ENCODE data around the gene RSPH6A. TPM values are rescaled to one million over a fixed set of nuclear protein-coding genes. Genes with fewer than 3 reads are reported as not detected.

RSPH6A gene
- total and polyA plus RNA-seq, 2 of the 13 experiments (the other 11 are each of a cell fraction or from before 2014, with no cell fraction given): 0.07 TPM; not detected in 1

DNA sequence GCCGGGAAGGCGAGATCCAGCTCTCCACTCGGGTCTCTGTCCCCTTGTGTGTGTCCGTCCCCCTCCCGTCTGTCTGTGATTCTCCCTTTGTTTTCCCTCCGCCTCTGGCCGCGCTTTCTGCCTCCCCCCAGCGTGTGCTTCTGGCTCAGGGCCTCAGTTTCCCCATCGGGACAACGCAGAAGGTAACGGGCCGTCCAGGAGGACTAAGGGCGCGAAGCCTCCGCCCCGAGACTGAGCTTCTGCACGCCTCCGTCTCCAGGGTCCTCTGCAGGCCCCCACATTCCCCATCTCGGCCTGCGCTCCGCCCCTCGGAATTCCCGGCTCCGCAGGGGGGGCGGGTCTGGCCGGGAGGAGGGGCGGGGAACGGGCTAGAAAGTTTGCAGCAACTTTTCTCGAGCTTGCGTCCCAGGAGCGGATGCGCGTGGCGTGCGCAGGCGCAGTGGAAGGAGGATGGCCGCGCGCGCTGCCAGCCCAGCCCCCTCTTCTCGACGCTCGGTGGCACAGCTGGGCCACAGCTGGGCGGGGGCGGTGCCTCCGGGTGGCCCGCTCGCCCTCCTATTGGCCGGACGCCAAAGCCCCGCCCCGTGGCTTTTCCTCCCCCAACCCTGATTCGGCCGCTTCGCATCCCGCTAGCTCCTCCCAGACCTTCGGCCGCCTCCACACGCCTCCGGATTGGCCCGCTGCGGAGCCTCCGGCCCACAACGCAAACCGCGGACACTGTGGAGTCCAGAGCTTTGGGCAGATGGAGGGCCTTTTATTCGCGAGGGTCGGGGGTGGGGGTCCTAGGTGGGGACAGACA is 45.9 kb downstream of the RSPH6A start, which contains the start of gene SIX5 (continued):
- TF ChIP-seq EP300 (IDR thresholded peaks at IDR 0.05; ENCODE audit: low read depth in 2 of 2, low read length in 2 of 2) (0 out of 4 replicates have a peak, but pooled peaks of 1 of the 2 experiments have one; percentile 5), EP300 (CRISPR knock-in tag; IDR thresholded peaks at IDR 0.05; ENCODE audit: borderline replicate concordance) (peak; percentile 25; the same call in 1 of the 2 replicates), POLR2A (IDR thresholded peaks at IDR 0.05; ENCODE audit: insufficient read depth in 1 of 2, low read depth in 2 of 2, low read length in 2 of 2) (peak; percentile 97), SUZ12 (IDR thresholded peaks at IDR 0.05; ENCODE audit: low read depth, low read length) (no peak), NFATC3 (CRISPR knock-in tag; IDR thresholded peaks at IDR 0.05) (no peak), ZNF543 (CRISPR knock-in tag; IDR thresholded peaks at IDR 0.05) (peak; percentile 55; the same call in 1 of the 2 replicates), FIP1L1 (IDR thresholded peaks at IDR 0.05; ENCODE audit: borderline replicate concordance, insufficient read depth, low read depth, low read length) (no peak), HES4 (CRISPR knock-in tag; IDR thresholded peaks at IDR 0.05; ENCODE audit: borderline replicate concordance) (peak; percentile 72; the same call in 1 of the 2 replicates), ZNF766 (CRISPR knock-in tag; IDR thresholded peaks at IDR 0.05; ENCODE audit: borderline replicate concordance) (peak; percentile 65; the same call in 1 of the 2 replicates), ZBTB20 (CRISPR knock-in tag; IDR thresholded peaks at IDR 0.05; ENCODE audit: borderline replicate concordance, low read depth) (peak; percentile 45; the same call in 1 of the 2 replicates), ZNF720 (CRISPR knock-in tag; IDR thresholded peaks at IDR 0.05) (no peak), ASH2L (IDR thresholded peaks at IDR 0.05; ENCODE audit: insufficient read length, low read depth, low read length) (peak; percentile 44), ARNTL (CRISPR knock-in tag; IDR thresholded peaks at IDR 0.05) (no peak), ZNF709 (CRISPR knock-in tag; IDR thresholded peaks at IDR 0.05) (no peak), SP1 (IDR thresholded peaks at IDR 0.05) (0 out of 2 replicates have a peak, but pooled peaks have one; percentile 49), SP1 (CRISPR knock-in tag; IDR thresholded peaks at IDR 0.05) (peak; percentile 94), HHEX (CRISPR knock-in tag; IDR thresholded peaks at IDR 0.05) (no peak)
- TF ChIP-seq, protein P1, sequence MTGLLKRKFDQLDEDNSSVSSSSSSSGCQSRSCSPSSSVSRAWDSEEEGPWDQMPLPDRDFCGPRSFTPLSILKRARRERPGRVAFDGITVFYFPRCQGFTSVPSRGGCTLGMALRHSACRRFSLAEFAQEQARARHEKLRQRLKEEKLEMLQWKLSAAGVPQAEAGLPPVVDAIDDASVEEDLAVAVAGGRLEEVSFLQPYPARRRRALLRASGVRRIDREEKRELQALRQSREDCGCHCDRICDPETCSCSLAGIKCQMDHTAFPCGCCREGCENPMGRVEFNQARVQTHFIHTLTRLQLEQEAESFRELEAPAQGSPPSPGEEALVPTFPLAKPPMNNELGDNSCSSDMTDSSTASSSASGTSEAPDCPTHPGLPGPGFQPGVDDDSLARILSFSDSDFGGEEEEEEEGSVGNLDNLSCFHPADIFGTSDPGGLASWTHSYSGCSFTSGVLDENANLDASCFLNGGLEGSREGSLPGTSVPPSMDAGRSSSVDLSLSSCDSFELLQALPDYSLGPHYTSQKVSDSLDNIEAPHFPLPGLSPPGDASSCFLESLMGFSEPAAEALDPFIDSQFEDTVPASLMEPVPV (CRISPR knock-in tag; IDR thresholded peaks at IDR 0.05): no peak
- TF ChIP-seq, protein P2, sequence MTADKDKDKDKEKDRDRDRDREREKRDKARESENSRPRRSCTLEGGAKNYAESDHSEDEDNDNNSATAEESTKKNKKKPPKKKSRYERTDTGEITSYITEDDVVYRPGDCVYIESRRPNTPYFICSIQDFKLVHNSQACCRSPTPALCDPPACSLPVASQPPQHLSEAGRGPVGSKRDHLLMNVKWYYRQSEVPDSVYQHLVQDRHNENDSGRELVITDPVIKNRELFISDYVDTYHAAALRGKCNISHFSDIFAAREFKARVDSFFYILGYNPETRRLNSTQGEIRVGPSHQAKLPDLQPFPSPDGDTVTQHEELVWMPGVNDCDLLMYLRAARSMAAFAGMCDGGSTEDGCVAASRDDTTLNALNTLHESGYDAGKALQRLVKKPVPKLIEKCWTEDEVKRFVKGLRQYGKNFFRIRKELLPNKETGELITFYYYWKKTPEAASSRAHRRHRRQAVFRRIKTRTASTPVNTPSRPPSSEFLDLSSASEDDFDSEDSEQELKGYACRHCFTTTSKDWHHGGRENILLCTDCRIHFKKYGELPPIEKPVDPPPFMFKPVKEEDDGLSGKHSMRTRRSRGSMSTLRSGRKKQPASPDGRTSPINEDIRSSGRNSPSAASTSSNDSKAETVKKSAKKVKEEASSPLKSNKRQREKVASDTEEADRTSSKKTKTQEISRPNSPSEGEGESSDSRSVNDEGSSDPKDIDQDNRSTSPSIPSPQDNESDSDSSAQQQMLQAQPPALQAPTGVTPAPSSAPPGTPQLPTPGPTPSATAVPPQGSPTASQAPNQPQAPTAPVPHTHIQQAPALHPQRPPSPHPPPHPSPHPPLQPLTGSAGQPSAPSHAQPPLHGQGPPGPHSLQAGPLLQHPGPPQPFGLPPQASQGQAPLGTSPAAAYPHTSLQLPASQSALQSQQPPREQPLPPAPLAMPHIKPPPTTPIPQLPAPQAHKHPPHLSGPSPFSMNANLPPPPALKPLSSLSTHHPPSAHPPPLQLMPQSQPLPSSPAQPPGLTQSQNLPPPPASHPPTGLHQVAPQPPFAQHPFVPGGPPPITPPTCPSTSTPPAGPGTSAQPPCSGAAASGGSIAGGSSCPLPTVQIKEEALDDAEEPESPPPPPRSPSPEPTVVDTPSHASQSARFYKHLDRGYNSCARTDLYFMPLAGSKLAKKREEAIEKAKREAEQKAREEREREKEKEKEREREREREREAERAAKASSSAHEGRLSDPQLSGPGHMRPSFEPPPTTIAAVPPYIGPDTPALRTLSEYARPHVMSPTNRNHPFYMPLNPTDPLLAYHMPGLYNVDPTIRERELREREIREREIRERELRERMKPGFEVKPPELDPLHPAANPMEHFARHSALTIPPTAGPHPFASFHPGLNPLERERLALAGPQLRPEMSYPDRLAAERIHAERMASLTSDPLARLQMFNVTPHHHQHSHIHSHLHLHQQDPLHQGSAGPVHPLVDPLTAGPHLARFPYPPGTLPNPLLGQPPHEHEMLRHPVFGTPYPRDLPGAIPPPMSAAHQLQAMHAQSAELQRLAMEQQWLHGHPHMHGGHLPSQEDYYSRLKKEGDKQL (CRISPR knock-in tag; IDR thresholded peaks at IDR 0.05; ENCODE audit: low read depth): no peak
- TF ChIP-seq, protein P3, sequence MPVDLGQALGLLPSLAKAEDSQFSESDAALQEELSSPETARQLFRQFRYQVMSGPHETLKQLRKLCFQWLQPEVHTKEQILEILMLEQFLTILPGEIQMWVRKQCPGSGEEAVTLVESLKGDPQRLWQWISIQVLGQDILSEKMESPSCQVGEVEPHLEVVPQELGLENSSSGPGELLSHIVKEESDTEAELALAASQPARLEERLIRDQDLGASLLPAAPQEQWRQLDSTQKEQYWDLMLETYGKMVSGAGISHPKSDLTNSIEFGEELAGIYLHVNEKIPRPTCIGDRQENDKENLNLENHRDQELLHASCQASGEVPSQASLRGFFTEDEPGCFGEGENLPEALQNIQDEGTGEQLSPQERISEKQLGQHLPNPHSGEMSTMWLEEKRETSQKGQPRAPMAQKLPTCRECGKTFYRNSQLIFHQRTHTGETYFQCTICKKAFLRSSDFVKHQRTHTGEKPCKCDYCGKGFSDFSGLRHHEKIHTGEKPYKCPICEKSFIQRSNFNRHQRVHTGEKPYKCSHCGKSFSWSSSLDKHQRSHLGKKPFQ (CRISPR knock-in tag; IDR thresholded peaks at IDR 0.05; ENCODE audit: insufficient replicate concordance): no peak

Measured in HepG2 (cell line).